T-helper 2 cell (primary cell): ENCODE measurements around the gene REEP2.
A peak's percentile ranks its signal among the peaks of the same experiment; 100 is the strongest.
"Not testable (repeated sequence)": the region's sequence is repeated elsewhere in the genome, so short reads cannot be mapped to it uniquely, and the experiment has no call there.

ENCODE experiments used
- DNase-seq, 5 experiments: peaks; one replicate each; pipeline versions ENCODE4 v3.0.0 to v3.0.0-alpha.2; 2012 to 2022
- total RNA-seq, 2 donors: gene quantifications; one replicate each; lab custom pipeline; 2026; lab: John Stamatoyannopoulos, UW

Gene REEP2
- 0 to 1.7 reads per million in 2 donors for total RNA-seq

DNA sequence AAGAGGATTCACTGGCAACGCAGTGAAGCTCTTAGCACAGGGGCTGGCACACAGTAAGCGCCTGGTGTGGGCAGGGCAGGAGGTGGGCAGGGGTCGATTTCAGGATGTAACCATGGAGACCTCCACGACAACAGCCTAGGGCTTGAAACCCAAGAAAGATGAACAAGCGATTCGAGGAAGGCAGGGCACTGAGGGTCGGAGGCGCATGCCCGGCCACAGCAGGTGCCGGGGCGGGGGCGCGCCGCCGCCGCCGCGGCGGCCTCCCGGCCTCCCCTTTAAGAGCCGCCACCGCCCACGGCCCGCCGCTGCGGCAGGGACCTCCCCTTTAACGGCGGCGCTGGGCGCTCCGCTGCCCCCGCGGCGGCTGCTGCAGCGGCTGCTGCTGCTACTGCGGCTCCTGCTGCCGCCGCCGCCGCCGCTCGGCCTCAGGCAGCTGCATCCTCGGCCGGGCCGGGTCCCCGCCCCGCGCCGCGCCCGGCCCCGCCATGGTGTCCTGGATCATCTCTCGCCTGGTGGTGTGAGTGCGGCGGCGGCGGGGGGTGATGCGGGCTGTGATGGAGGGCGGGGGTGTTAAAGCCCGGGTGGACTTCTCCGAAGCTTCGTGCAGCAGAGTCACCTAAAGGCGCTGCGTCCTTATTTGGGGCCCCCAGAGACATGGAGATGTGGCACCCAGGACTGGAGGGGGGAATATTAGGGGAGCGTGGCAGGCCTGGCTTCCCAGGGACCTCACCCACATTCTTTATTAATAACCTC, at the start of gene REEP2:
REEP2 (plus strand) TSS at position 334 of the 753 bp plus-strand sequence; CDS start at position 486, 152 bp downstream.
- peak; percentile 39 to 79 (median 55) for DNase-seq

DNA sequence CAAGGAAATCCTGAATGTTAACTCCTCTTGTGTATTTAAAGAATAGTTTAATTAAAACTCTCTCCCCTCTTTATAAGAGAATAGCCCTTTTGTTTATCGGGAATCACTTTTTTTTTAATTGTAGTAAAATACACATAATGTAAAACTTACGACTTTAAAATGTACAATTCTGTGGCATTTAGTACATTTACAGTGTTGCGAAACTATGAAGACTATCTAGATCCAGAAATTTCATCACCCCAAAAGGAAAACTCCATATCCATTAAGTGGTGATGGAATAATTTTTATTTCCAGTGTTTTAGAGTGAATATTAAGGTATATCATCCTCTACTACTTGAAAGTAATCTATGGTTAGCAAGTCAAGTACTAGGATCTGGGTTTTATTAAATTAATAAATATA, 49.5 kb upstream of the REEP2 start:
- DNase-seq: no peak

- DNase-seq: not testable (repeated sequence)
Measured at GRCh38 chr5:138389911-138390310, 48.9 kb upstream of the REEP2 start.

GRCh38 chr5:138391859-138392386, 46.9 kb upstream of the REEP2 start:
- no peak for DNase-seq

- DNase-seq: peak in 1 of 5 experiments; percentile 43
Measured at GRCh38 chr5:138402640-138403039, 36.2 kb upstream of the REEP2 start.

DNA sequence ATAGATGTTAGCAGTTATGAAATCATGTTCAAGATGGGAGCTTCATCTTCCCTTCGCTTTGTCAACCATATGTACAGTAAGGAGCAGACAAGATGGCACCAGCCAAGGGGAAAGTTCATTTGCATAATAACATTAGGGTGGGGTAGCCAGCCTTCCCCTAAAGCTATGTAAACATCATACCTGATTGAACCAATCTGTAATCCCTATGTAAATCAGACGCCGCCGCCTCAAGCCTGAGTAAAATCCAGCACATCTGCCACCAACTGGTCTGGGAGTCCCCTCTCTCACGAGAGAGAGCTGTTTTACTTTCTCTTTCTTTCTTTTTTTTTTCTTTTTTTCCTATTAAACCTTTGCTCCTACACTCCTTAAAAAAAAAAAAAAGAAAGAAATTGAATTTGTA, 30.8 kb upstream of the REEP2 start:
- DNase-seq: peak in 1 of 5 experiments; percentile 76

- DNase-seq: peak in 1 of 5 experiments; percentile 10
Measured at GRCh38 chr5:138410996-138411640, 27.7 kb upstream of the REEP2 start.

DNA sequence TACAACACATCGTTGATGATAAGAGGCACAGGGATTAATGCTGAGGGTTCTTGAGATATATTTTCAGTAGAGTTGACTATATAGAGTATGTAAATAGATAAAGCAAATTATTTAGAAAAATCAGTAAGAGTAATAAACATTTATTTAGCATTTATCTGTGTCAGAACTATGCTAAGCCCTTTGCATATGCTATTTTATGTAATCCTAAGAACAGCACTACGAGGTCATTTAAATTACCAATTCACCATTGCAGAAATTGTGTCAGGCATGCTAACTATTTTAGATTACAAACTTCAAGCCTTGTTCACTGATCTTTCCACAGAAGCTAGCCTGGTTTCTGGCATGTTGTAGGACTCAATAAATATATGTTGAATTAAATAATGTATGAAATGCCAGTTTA, 20.4 kb upstream of the REEP2 start:
- DNase-seq: no peak

GRCh38 chr5:138425079-138425478, 13.8 kb upstream of the REEP2 start:
- DNase-seq: no peak

- no peak for DNase-seq
Measured at GRCh38 chr5:138435943-138436342, 2.9 kb upstream of the REEP2 start.

- no peak for DNase-seq
Measured at GRCh38 chr5:138438003-138438723, 694 bp upstream of the REEP2 start.

GRCh38 chr5:138439477-138440158, 761 bp downstream of the REEP2 start:
- no peak for DNase-seq

- DNase-seq: no peak
Measured at GRCh38 chr5:138440159-138441073, 1.6 kb downstream of the REEP2 start.

DNA sequence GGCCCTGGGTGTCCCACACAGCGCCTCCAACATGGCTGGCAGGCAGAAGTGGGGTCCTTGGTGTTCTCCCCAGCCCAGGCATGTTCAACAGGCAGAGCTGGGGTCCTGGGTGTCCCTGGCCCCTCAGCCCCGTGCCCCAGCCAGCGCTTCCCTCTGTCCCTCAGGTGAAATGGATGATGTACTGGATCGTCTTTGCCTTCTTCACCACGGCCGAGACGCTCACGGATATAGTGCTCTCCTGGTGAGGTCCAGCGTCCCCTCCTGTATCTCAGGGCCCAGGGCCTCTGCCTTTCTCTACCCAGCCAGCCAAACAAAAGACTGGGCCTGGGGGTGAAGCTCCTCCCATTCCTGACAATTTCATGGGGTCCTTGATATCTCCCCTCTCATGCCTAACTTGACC, 2.4 kb downstream of the REEP2 start:
- no peak for DNase-seq

- DNase-seq: no peak
Measured at GRCh38 chr5:138444078-138444773, 5.4 kb downstream of the REEP2 start.

GRCh38 chr5:138444774-138445546, 6.1 kb downstream of the REEP2 start:
- DNase-seq: no peak

GRCh38 chr5:138445547-138446271, 6.9 kb downstream of the REEP2 start:
- no peak for DNase-seq

DNA sequence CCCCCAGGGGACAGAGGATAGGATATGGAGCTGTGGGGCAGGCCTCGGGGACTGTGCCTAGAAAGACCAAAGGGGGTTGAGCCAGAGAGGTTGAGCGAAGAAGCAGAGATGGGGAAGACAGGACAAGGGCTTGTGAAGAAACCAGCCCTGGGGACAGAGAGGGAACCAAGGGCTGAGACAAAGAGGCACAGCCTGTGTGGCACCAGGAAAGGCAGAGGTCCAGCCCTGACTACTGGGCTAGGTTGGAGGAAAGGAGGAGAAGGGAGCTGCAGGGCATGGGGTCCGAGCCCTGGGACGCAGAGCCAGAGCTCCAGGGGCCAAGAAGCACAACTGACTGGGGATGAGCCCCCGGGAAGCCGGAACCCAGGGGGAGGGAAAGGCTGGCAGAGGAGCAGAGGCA, 9.2 kb downstream of the REEP2 start:
- no peak for DNase-seq
